Upper lobe of left lung (tissue), 6 donors: Measurements from ENCODE around the gene RIN1. TPM values are rescaled to one million over a fixed set of nuclear protein-coding genes. Genes with fewer than 3 reads are reported as not detected.

Source experiments
- small RNA-seq, 4 donors: library from RNA; depleted of rRNA; stranded (forward); fragments of <200 nt; gene quantifications; one replicate each; pipeline ENCODE3, GENCODE V24; 2016
- total RNA-seq, 6 donors: library from RNA; depleted of rRNA in 4 of 6; stranded (reverse); fragments of >200 nt in 4 of 6; gene quantifications; one replicate each; pipeline versions ENCODE4 v1.1.0 to v1.2.1, GENCODE V29; 2016 to 2021
- donor health status: DM: no; HTN: no; CAD: no; lungs with moderate emphysema.
- donor health status: DM: no; HTN: yes; CAD: no; lungs with severe emphysema.

The RIN1 gene
- total RNA-seq, 6 donors from 2014 or later, result 5.2 to 19.0 (median 8.9) TPM

Small RNA genes within 50 kb of the gene (small RNA-seq; reads per million reads assigned to genes)
- gene RF00017, result 0 reads per million in 4 donors

Other genes starting within 250 kb of the RIN1 start
- 10 to 100 TPM; 24.1 to 41.0 (median 34.4) TPM for gene KLC2, start 78.7 kb downstream of the RIN1 start, total RNA-seq
- gene RAB1B, start 67.8 kb downstream of the RIN1 start, total RNA-seq, result 100 to 1,000 TPM in 5 of 6 donors, 10 to 100 TPM in 1; 34.6 to 173 (median 122) TPM
- 1 to 10 TPM in 4 of 6 donors, not detected in 2; 1.4 to 2.0 (median 1.6) TPM for gene CNIH2, start 58.3 kb downstream of the RIN1 start, total RNA-seq
- gene YIF1A, start 47.3 kb downstream of the RIN1 start, total RNA-seq, result 100 to 1,000 TPM in 1 of 6 donors, 10 to 100 TPM in 5; 25.1 to 107 (median 68.2) TPM
- gene TMEM151A, start 44.5 kb downstream of the RIN1 start, total RNA-seq, result 1 to 10 TPM in 1 of 6 donors, under 1 TPM in 1, not detected in 4; 0.29 to 1.9 TPM
- 10 to 100 TPM in 2 of 6 donors, 1 to 10 TPM in 3, under 1 TPM in 1; 0.59 to 85.6 (median 6.5) TPM for gene CD248, start 19.4 kb downstream of the RIN1 start, total RNA-seq
- 10 to 100 TPM; 34.8 to 63.8 (median 37.1) TPM for gene BRMS1, start 8.7 kb upstream of the RIN1 start, total RNA-seq
- gene B4GAT1, start 11.2 kb upstream of the RIN1 start, total RNA-seq, result 10 to 100 TPM; 15.7 to 48.9 (median 27.4) TPM
- 10 to 100 TPM in 5 of 6 donors, 1 to 10 TPM in 1; 8.3 to 20.5 (median 13.1) TPM for gene SLC29A2, start 35.3 kb upstream of the RIN1 start, total RNA-seq
- not detected for gene NPAS4, start 84.6 kb upstream of the RIN1 start, total RNA-seq
- 10 to 100 TPM; 25.3 to 44.8 (median 33.0) TPM for gene MRPL11, start 102.4 kb upstream of the RIN1 start, total RNA-seq
- gene PELI3, start 130.5 kb upstream of the RIN1 start, total RNA-seq, result 10 to 100 TPM; 14.9 to 19.6 (median 16.9) TPM
- gene DPP3, start 144.0 kb upstream of the RIN1 start, total RNA-seq, result 10 to 100 TPM; 19.3 to 79.6 (median 44.9) TPM
- gene BBS1, start 174.2 kb upstream of the RIN1 start, total RNA-seq, result 100 to 1,000 TPM in 1 of 6 donors, 10 to 100 TPM in 5; 26.0 to 145 (median 44.8) TPM
- gene ZDHHC24, start 209.6 kb upstream of the RIN1 start, total RNA-seq, result 10 to 100 TPM; 12.4 to 24.8 (median 14.1) TPM
- gene ACTN3, start 210.5 kb upstream of the RIN1 start, total RNA-seq, result under 1 TPM in 1 of 6 donors, not detected in 5; 0.24 TPM
- 10 to 100 TPM; 28.5 to 81.7 (median 40.3) TPM for gene CTSF, start 232.2 kb upstream of the RIN1 start, total RNA-seq